Hepatocyte (in vitro differentiated cells): Measurements from ENCODE around the gene STK32C. TPM values are rescaled to one million over a fixed set of nuclear protein-coding genes. Genes with fewer than 3 reads are reported as not detected.

Experiments
- DNase-seq: peaks from one replicate; pipeline ENCODE4 v3.0.0-alpha.2; 2016; ENCODE audit warnings: low spot score
- H2AFZ ChIP-seq: fragments of 200-600 bp; sonication (generic); 2 replicates; pipeline ENCODE4 v1.6.0; 2016; ENCODE audit warnings: antibody characterized with exemption, mild to moderate bottlenecking
- H3K27ac ChIP-seq: fragments of 200-600 bp; sonication (generic); 2 replicates; pipeline ENCODE4 v1.5.1; 2016; ENCODE audit warnings: mild to moderate bottlenecking
- H3K27me3 ChIP-seq: fragments of 200-600 bp; sonication (generic); 2 replicates; pipeline ENCODE4 v1.6.1; 2016
- H3K36me3 ChIP-seq: fragments of 200-600 bp; sonication (generic); replicated peaks from 2 replicates; pipeline ENCODE4 v1.5.1; 2016; ENCODE audit warnings: low read depth; ENCODE audit not compliant: insufficient read depth
- H3K4me1 ChIP-seq: fragments of 200-600 bp; sonication (generic); 2 replicates; pipeline ENCODE4 v1.5.1; 2016; ENCODE audit warnings: mild to moderate bottlenecking, moderate library complexity; ENCODE audit not compliant: insufficient read depth
- H3K4me2 ChIP-seq: fragments of 200-600 bp; sonication (generic); 2 replicates; pipeline ENCODE4 v1.6.0; 2016
- H3K4me3 ChIP-seq: fragments of 200-600 bp; sonication (generic); 2 replicates; pipeline ENCODE4 v1.5.1; 2016; ENCODE audit warnings: mild to moderate bottlenecking
- H3K79me2 ChIP-seq: fragments of 200-600 bp; sonication (generic); 2 replicates; pipeline ENCODE4 v1.6.0; 2017; ENCODE audit warnings: mild to moderate bottlenecking
- H3K9me2 ChIP-seq: fragments of 200-600 bp; sonication (generic); replicated peaks from 2 replicates; pipeline ENCODE4 v1.6.0; 2017; ENCODE audit warnings: mild to moderate bottlenecking; ENCODE audit not compliant: insufficient read depth
- H3K9me3 ChIP-seq: fragments of 200-600 bp; sonication (generic); 2 replicates; pipeline ENCODE4 v1.5.1; 2016; ENCODE audit warnings: low read depth, mild to moderate bottlenecking
- H4K20me1 ChIP-seq: fragments of 200-600 bp; sonication (generic); 2 replicates; pipeline ENCODE4 v1.6.0; 2016; ENCODE audit warnings: mild to moderate bottlenecking; ENCODE audit not compliant: insufficient read depth, poor library complexity, severe bottlenecking
- CTCF ChIP-seq: fragments of 200-600 bp; sonication (generic); IDR thresholded peaks from 2 replicates; pipeline ENCODE4 v1.5.1; 2016; ENCODE audit warnings: antibody characterized with exemption, mild to moderate bottlenecking; ENCODE audit not compliant: poor library complexity
- EZH2 ChIP-seq: fragments of 200-600 bp; sonication (generic); IDR thresholded peaks from 2 replicates; pipeline ENCODE4 v1.6.1; 2016; ENCODE audit warnings: antibody characterized with exemption, mild to moderate bottlenecking, borderline replicate concordance
- EZH2phosphoT487 ChIP-seq: fragments of 200-600 bp; sonication (generic); IDR thresholded peaks from one replicate; pipeline ENCODE4 v1.6.1; 2018; ENCODE audit warnings: antibody characterized with exemption, mild to moderate bottlenecking, low read depth, moderate library complexity; ENCODE audit not compliant: unreplicated experiment, severe bottlenecking
- WGBS: methylation state at CpG from one replicate; pipeline ENCODE4 v1.1.6; 2016; ENCODE audit warnings: low lambda C conversion rate; ENCODE audit errors: missing lambda C conversion rate; 5-methylcytosine and 5-hydroxymethylcytosine counted together
- polyA plus RNA-seq: library from polyadenylated mRNA; unstranded; fragments of >200 nt; fragmentation: Nextera tagmentation; extraction: Ambion mirVana; gene quantifications from 2 replicates; pipeline ENCODE4 v1.2.1, GENCODE V29; 2016
- total RNA-seq: library from RNA; depleted of rRNA; stranded (reverse); fragments of >200 nt; gene quantifications from 2 replicates; pipeline ENCODE4 v1.2.3, GENCODE V29; 2014

Gene STK32C
- total and polyA plus RNA-seq, 2 experiments from 2014 or later = 7.9 to 12.2 TPM

- 88% methylated on average over 6 of the region's 6 CpGs for WGBS
Observed at GRCh38 chr10:132290631-132291030, 17.1 kb downstream of the STK32C start.

GRCh38 chr10:132289439-132289838 lies 18.3 kb downstream of the STK32C start:
- H3K4me3 ChIP-seq = no peak overlapping the region
- H3K9me3 ChIP-seq = no peaks in the 10 kb centered on the region
- no peaks in the 10 kb centered on the region for H3K36me3 ChIP-seq
- DNase-seq = no peak
- TF ChIP-seq EZH2 (no peak), EZH2phosphoT487 (no peak), CTCF (no peak)
- WGBS = 65% methylated on average over 2 of the region's 2 CpGs
- H2AFZ ChIP-seq = no peak overlapping the region
- no peak overlapping the region for H3K27ac ChIP-seq
- no peaks in the 10 kb centered on the region for H4K20me1 ChIP-seq
- H3K79me2 ChIP-seq = no peaks in the 10 kb centered on the region
- H3K4me2 ChIP-seq = no peak overlapping the region
- no peaks in the 10 kb centered on the region for H3K4me1 ChIP-seq
- H3K9me2 ChIP-seq = no peaks in the 10 kb centered on the region
- H3K27me3 ChIP-seq = peaks cover 16% of the 10 kb centered on the region

More at GRCh38 chr10:132290631-132291030, 17.1 kb downstream of the STK32C start:
- H3K27ac ChIP-seq = no peak overlapping the region
- no peak overlapping the region for H3K4me2 ChIP-seq
- H3K4me1 ChIP-seq = no peaks in the 10 kb centered on the region
- H2AFZ ChIP-seq = no peak overlapping the region
- no peaks in the 10 kb centered on the region for H4K20me1 ChIP-seq
- no peaks in the 10 kb centered on the region for H3K9me2 ChIP-seq
- TF ChIP-seq EZH2 (no peak), CTCF (no peak), EZH2phosphoT487 (no peak)
- no peaks in the 10 kb centered on the region for H3K9me3 ChIP-seq
- H3K27me3 ChIP-seq = peaks cover 16% of the 10 kb centered on the region
- H3K79me2 ChIP-seq = no peaks in the 10 kb centered on the region
- no peak for DNase-seq
- no peak overlapping the region for H3K4me3 ChIP-seq
- no peaks in the 10 kb centered on the region for H3K36me3 ChIP-seq

- Histone ChIP-seq H3K4me2 (no peak overlapping the region), H3K9me2 (no peaks in the 10 kb centered on the region), H2AFZ (no peak overlapping the region), H3K4me1 (no peaks in the 10 kb centered on the region), H3K4me3 (no peak overlapping the region), H3K36me3 (no peaks in the 10 kb centered on the region), H3K27ac (no peak overlapping the region), H4K20me1 (no peaks in the 10 kb centered on the region), H3K27me3 (peaks cover 16% of the 10 kb centered on the region), H3K79me2 (no peaks in the 10 kb centered on the region), H3K9me3 (no peaks in the 10 kb centered on the region)
- peak; percentile 50 for DNase-seq
- 86% methylated on average over 21 of the region's 24 CpGs for WGBS
- TF ChIP-seq EZH2 (no peak), CTCF (no peak), EZH2phosphoT487 (no peak)
Observed at GRCh38 chr10:132283604-132284382, 24.0 kb downstream of the STK32C start.
